ENCODE data around the gene PSD4.

PSD4 gene

GRCh38 chr2:113182471-113183260, 8.9 kb downstream of the PSD4 start:
- H3K4me3 ChIP-seq (ENCODE audit: low read depth, low read length), result no peak overlapping the region
- DNase-seq (ENCODE audit: low read depth), result no peak
- no peak for TF ChIP-seq CTCF (conservative IDR thresholded peaks at IDR 0.05; ENCODE audit: low read depth, low read length)

GRCh38 chr2:113183264-113183663, 9.5 kb downstream of the PSD4 start:
- DNase-seq (ENCODE audit: low read depth), result no peak

GRCh38 chr2:113183703-113184102, 9.9 kb downstream of the PSD4 start:
- TF ChIP-seq CTCF (conservative IDR thresholded peaks at IDR 0.05; ENCODE audit: low read depth, low read length), result no peak
- no peak overlapping the region for H3K4me3 ChIP-seq (ENCODE audit: low read depth, low read length)
- DNase-seq (ENCODE audit: low read depth), result no peak

More at GRCh38 chr2:113183264-113183663, 9.5 kb downstream of the PSD4 start:
- TF ChIP-seq CTCF (conservative IDR thresholded peaks at IDR 0.05; ENCODE audit: low read depth, low read length), result no peak
- H3K4me3 ChIP-seq (ENCODE audit: low read depth, low read length), result no peak overlapping the region

GRCh38 chr2:113184531-113185230, 10.9 kb downstream of the PSD4 start:
- no peak for TF ChIP-seq CTCF (conservative IDR thresholded peaks at IDR 0.05; ENCODE audit: low read depth, low read length)
- H3K4me3 ChIP-seq (ENCODE audit: low read depth, low read length), result no peak overlapping the region
- DNase-seq (ENCODE audit: low read depth), result no peak

GRCh38 chr2:113185664-113186432, 12.1 kb downstream of the PSD4 start:
- DNase-seq (ENCODE audit: low read depth), result no peak
- no peak overlapping the region for H3K4me3 ChIP-seq (ENCODE audit: low read depth, low read length)
- no peak for TF ChIP-seq CTCF (conservative IDR thresholded peaks at IDR 0.05; ENCODE audit: low read depth, low read length)

GRCh38 chr2:113186433-113186796, 12.6 kb downstream of the PSD4 start:
- TF ChIP-seq CTCF (conservative IDR thresholded peaks at IDR 0.05; ENCODE audit: low read depth, low read length), result no peak
- no peak overlapping the region for H3K4me3 ChIP-seq (ENCODE audit: low read depth, low read length)
- no peak for DNase-seq (ENCODE audit: low read depth)

Measured in choroid plexus epithelial cell (primary cell).